Measurements from ENCODE around the gene MRPL34.

- no peak for TF ChIP-seq CTCF (conservative IDR thresholded peaks at IDR 0.05 in 1 of 2, IDR thresholded peaks at IDR 0.05 in 1 of 2; ENCODE audit: low read depth in 1 of 2, low read length in 2 of 2)
- no peak for TF ChIP-seq EZH2 (IDR thresholded peaks at IDR 0.05; ENCODE audit: low read length, missing control alignments)
Measured at GRCh38 chr19:17324357-17325114, 18.9 kb downstream of the MRPL34 start.
